OCI-LY3 (cell line): Measurements from ENCODE around the gene C2orf80.

Experiments
- CTCF ChIP-seq: fragments of 200-600, 300-600 bp; sonication (generic); IDR thresholded peaks from 2 replicates; pipeline ENCODE4 v1.5.1; 2014; ENCODE audit warnings: antibody characterized with exemption, low read length, low read depth
- EZH2phosphoT487 ChIP-seq: fragments of 200-600 bp; shearing (Covaris generic); IDR thresholded peaks from 2 replicates; pipeline ENCODE4 v1.6.1; 2018; ENCODE audit warnings: antibody characterized with exemption, mixed run types, low read depth

- TF ChIP-seq CTCF = no peak
- no peak for TF ChIP-seq EZH2phosphoT487
Measured at GRCh38 chr2:208153156-208153555, 36.7 kb downstream of the C2orf80 start.
